Prostate gland (tissue), 2 donors: Measurements from ENCODE around the gene PID1.

Experiments used
- POLR2A ChIP-seq: fragments of 450-650 bp; IDR thresholded peaks from one replicate; pipeline ENCODE4 v1.6.1; 2016; ENCODE audit warnings: antibody characterized with exemption, mild to moderate bottlenecking
- POLR2AphosphoS5 ChIP-seq: sonication (generic); formaldehyde crosslinking; IDR thresholded peaks from one replicate; pipeline ENCODE4 v1.6.1; 2017; ENCODE audit warnings: antibody characterized with exemption
- TF ChIP-seq, protein P1 (sequence below), 4 experiments: fragments of 200-600 bp in 2 of 4; fragments of 450-650 bp in 2 of 4; sonication (generic) in 2 of 4; IDR thresholded peaks; 1 replicate in 3 of 4; 2 replicates in 1 of 4; pipeline ENCODE4 v1.5.1; 2016 to 2019; ENCODE audit warnings: antibody characterized with exemption in 4 of 4, mild to moderate bottlenecking in 2 of 4, moderate library complexity in 2 of 4

DNA sequence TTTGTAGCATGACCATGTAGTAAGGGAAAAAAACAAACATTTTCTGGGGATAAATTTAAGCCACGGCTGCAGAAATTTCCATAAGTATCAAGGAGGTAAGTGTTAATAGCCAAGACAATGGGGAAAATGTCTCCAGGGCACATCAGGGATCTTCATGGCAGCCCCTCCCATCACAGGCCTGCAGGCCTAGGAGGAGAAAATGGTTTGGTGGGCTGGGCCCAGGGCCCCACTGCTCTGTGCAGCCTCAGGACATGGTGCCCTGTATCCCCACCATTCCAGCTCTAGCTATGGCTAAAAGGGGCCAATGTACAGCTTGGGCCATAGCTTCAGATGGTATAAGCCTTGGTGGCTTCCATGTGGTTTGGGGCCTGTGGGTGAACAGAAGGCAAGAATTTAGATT lies 271.8 kb downstream of the PID1 start:
- TF ChIP-seq POLR2AphosphoS5 (no peak), POLR2A (no peak)
- TF ChIP-seq, protein P1, sequence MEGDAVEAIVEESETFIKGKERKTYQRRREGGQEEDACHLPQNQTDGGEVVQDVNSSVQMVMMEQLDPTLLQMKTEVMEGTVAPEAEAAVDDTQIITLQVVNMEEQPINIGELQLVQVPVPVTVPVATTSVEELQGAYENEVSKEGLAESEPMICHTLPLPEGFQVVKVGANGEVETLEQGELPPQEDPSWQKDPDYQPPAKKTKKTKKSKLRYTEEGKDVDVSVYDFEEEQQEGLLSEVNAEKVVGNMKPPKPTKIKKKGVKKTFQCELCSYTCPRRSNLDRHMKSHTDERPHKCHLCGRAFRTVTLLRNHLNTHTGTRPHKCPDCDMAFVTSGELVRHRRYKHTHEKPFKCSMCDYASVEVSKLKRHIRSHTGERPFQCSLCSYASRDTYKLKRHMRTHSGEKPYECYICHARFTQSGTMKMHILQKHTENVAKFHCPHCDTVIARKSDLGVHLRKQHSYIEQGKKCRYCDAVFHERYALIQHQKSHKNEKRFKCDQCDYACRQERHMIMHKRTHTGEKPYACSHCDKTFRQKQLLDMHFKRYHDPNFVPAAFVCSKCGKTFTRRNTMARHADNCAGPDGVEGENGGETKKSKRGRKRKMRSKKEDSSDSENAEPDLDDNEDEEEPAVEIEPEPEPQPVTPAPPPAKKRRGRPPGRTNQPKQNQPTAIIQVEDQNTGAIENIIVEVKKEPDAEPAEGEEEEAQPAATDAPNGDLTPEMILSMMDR (IDR thresholded peaks at IDR 0.05) = no peak
